Glutamatergic neuron (in vitro differentiated cells): ENCODE measurements around the gene MYO1D. TPM values are rescaled to one million over a fixed set of nuclear protein-coding genes. Genes with fewer than 3 reads are reported as not detected.
"Not testable (repeated sequence)": the region's sequence is repeated elsewhere in the genome, so short reads cannot be mapped to it uniquely, and the experiment has no call there.

Experiments used
- DNase-seq: peaks from one replicate; pipeline ENCODE4 v3.0.0; 2022
- H3K27ac Mint-ChIP-seq: one replicate; pipeline ENCODE4 v1.8.0; 2020; ENCODE audit warnings: mild to moderate bottlenecking, mixed read lengths, inconsistent platforms; ENCODE audit not compliant: unreplicated experiment
- H3K27me3 Mint-ChIP-seq: one replicate; pipeline ENCODE4 v1.8.0; 2020; ENCODE audit warnings: mild to moderate bottlenecking, moderate library complexity, mixed read lengths, inconsistent platforms; ENCODE audit not compliant: unreplicated experiment
- H3K36me3 Mint-ChIP-seq: one replicate; pipeline ENCODE4 v1.8.0; 2020; ENCODE audit warnings: mild to moderate bottlenecking, mixed read lengths, inconsistent platforms; ENCODE audit not compliant: unreplicated experiment
- H3K4me1 Mint-ChIP-seq: one replicate; pipeline ENCODE4 v1.8.0; 2020; ENCODE audit warnings: mild to moderate bottlenecking, low read depth, mixed read lengths, inconsistent platforms; ENCODE audit not compliant: unreplicated experiment
- H3K4me3 Mint-ChIP-seq: one replicate; pipeline ENCODE4 v1.8.0; 2020; ENCODE audit warnings: mild to moderate bottlenecking, mixed read lengths, inconsistent platforms; ENCODE audit not compliant: unreplicated experiment
- H3K9me3 Mint-ChIP-seq: one replicate; pipeline ENCODE4 v1.8.0; 2020; ENCODE audit warnings: mild to moderate bottlenecking, moderate library complexity, mixed read lengths, inconsistent platforms; ENCODE audit not compliant: unreplicated experiment
- CTCF ChIP-seq: fragments of 200-600 bp; sonication (generic); IDR thresholded peaks from one replicate; pipeline ENCODE4 v1.5.0; 2021; ENCODE audit not compliant: partially characterized antibody, unreplicated experiment
- total RNA-seq: library from RNA; stranded (reverse); fragmentation: NEBNext Ultra II Directional; extraction: Animal tissue kit (Norgen Biotek cat#: 25700); gene quantifications from one replicate; pipeline ENCODE4 v1.2.1, GENCODE V29; 2021; ENCODE audit not compliant: unreplicated experiment

MYO1D gene
- total RNA-seq, 1 donor from 2014 or later: 5.3 TPM

DNA sequence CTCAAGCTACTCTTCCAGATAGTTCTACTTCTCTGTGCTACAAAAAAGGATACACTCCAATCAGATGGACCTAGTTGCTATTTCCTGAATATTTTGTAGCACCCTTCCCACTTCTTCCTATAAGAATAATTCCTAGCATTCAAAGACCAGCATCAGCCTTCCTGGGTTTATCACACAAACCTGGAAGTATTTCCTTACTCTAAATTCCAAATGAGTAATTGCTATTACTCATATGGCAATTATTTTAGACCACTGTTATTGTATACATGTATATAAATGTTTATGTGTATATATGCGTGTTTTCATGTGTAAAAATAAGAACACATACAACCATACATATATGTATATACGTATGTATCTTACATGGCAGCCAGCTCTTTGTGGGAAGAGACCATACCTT, 130.6 kb downstream of the MYO1D start:
- no peak overlapping the region for H3K27ac Mint-ChIP-seq
- no peaks in the 10 kb centered on the region for H3K36me3 Mint-ChIP-seq
- H3K9me3 Mint-ChIP-seq: no peaks in the 10 kb centered on the region
- H3K4me1 Mint-ChIP-seq: no peaks in the 10 kb centered on the region
- no peak overlapping the region for H3K4me3 Mint-ChIP-seq
- no peaks in the 10 kb centered on the region for H3K27me3 Mint-ChIP-seq
- TF ChIP-seq CTCF: no peak
- DNase-seq: no peak

DNA sequence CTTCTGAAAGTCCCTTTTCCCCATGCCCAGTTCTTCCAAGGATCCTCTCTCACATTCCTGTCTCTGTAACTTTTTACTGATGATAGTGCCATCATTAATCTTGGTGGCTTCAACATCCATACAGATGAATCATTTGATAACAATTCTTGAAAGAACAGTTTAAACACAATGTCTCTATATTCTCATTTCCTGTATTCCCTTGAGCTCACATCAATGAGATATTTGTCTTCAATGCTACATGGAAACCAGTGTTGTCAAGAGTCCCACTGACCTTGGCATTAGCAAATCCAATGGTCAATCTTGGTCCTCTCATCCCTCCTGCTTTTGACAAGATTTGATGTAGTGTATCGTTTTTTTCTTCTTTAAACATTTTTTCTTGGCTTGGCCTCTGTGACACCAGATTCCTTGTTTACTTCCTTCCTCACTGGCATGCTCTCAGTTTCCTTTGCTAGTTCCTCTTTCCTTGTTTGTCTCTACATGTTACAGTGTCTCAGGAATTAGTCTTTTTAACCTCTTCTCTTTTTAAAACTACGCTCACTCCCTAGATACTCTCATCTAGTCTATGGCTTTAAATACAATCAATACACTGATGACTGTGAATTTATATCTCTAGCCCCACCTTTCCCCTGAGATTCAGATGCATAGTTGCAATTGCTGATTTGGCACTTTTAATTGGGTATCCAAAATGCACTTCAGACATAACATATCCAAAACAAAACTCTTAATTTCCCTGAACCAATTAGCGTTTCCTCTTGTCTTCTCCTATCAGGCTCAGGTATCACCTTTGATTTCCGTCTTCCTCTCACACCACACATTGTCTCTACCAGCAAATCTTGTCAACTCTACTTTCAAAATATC, 134.0 kb downstream of the MYO1D start:
- Mint-ChIP-seq H3K4me3 (no peak overlapping the region), H3K27me3 (no peaks in the 10 kb centered on the region), H3K36me3 (no peaks in the 10 kb centered on the region), H3K27ac (no peak overlapping the region), H3K9me3 (no peaks in the 10 kb centered on the region), H3K4me1 (no peaks in the 10 kb centered on the region)
- DNase-seq: no peak
- no peak for TF ChIP-seq CTCF

DNA sequence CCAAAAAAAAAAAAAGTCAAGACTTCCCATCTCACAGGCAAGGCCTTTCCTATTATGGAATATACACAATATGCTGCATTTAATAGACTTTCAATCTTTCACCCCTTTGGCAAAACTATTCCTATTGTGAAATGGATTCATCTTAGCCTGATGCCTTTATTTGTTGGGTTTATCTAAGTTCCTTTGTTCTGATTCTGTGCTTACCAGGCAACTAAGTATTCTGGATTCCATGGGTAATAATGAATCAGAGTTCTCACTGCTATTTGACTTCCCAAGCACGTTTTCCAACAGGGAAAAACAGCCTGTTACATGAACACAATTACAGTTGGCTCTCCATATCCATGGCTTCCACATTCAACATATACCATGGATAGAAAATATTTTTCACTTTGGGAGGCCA, 135.5 kb downstream of the MYO1D start:
- no peak for DNase-seq
- no peak for TF ChIP-seq CTCF
- Mint-ChIP-seq H3K4me1 (no peaks in the 10 kb centered on the region), H3K9me3 (no peaks in the 10 kb centered on the region), H3K27me3 (no peaks in the 10 kb centered on the region), H3K4me3 (no peak overlapping the region), H3K36me3 (no peaks in the 10 kb centered on the region), H3K27ac (no peak overlapping the region)

- H3K27ac Mint-ChIP-seq: no peak overlapping the region
- H3K4me3 Mint-ChIP-seq: no peak overlapping the region
- no peaks in the 10 kb centered on the region for H3K36me3 Mint-ChIP-seq
- TF ChIP-seq CTCF: no peak
- no peaks in the 10 kb centered on the region for H3K4me1 Mint-ChIP-seq
- no peaks in the 10 kb centered on the region for H3K9me3 Mint-ChIP-seq
- no peak for DNase-seq
- no peaks in the 10 kb centered on the region for H3K27me3 Mint-ChIP-seq
These were observed 137.2 kb downstream of the MYO1D start for GRCh38 chr17:32739722-32740121.

GRCh38 chr17:32739151-32739550, 137.8 kb downstream of the MYO1D start:
- DNase-seq, H3K27ac Mint-ChIP-seq, H3K4me3 Mint-ChIP-seq, H3K4me1 Mint-ChIP-seq, H3K36me3 Mint-ChIP-seq, H3K27me3 Mint-ChIP-seq, H3K9me3 Mint-ChIP-seq: not testable (repeated sequence)
